H1 (cell line): Measurements from ENCODE around the gene URAD. TPM values are rescaled to one million over a fixed set of nuclear protein-coding genes. Genes with fewer than 3 reads are reported as not detected.

ENCODE experiments used
- CTCF ChIA-PET: fragments of 300-600 bp; sonication (Branson Sonifier 250); formaldehyde crosslinking; loops from one replicate; lab custom pipeline; 2021; ENCODE audit not compliant: partially characterized antibody; lab: Charles Lee
- POLR2A ChIA-PET: fragments of 300-600 bp; sonication (Branson Sonifier 250); formaldehyde crosslinking; loops from one replicate; lab custom pipeline; 2021; ENCODE audit warnings: inconsistent platforms; ENCODE audit not compliant: partially characterized antibody; lab: Charles Lee
- DNase-seq, 2 experiments: peaks; one replicate each; pipeline versions ENCODE4 v3.0.0 to v3.0.0-alpha.2; 2010 to 2022; ENCODE audit warnings: low spot score in 2 of 2, low read depth in 1 of 2, mixed read lengths in 1 of 2
- FAIRE-seq: peaks from 2 replicates; lab custom pipeline; 2011; peaks lifted over from hg19 to GRCh38; lab: Jason Lieb, UNC
- H2AFZ ChIP-seq: 2 replicates; pipeline ENCODE4 v1.8.1; 2012; ENCODE audit warnings: low read length, inconsistent platforms
- H2AK5ac ChIP-seq: 2 replicates; pipeline ENCODE4 v1.6.1; 2013; ENCODE audit warnings: low read depth, low read length
- H2BK120ac ChIP-seq: replicated peaks from 2 replicates; pipeline ENCODE3; 2013; ENCODE audit warnings: low read depth, low read length, inconsistent platforms
- H2BK12ac ChIP-seq: 2 replicates; pipeline ENCODE4 v1.6.1; 2013; ENCODE audit warnings: low read depth, low read length
- H2BK15ac ChIP-seq: 2 replicates; pipeline ENCODE4 v1.6.1; 2013; ENCODE audit warnings: low read length
- H2BK20ac ChIP-seq: 2 replicates; pipeline ENCODE4 v1.6.1; 2013; ENCODE audit warnings: low read length
- H2BK5ac ChIP-seq: 2 replicates; pipeline ENCODE4 v1.6.1; 2013; ENCODE audit warnings: low read depth, low read length
- H3K14ac ChIP-seq: 2 replicates; pipeline ENCODE4 v1.6.1; 2013; ENCODE audit warnings: inconsistent platforms; ENCODE audit not compliant: insufficient read length
- H3K18ac ChIP-seq: 2 replicates; pipeline ENCODE4 v1.6.1; 2013; ENCODE audit warnings: low read length; ENCODE audit errors: extremely low read depth
- H3K23ac ChIP-seq: 2 replicates; pipeline ENCODE4 v1.6.1; 2013; ENCODE audit warnings: inconsistent platforms; ENCODE audit not compliant: insufficient read length
- H3K23me2 ChIP-seq: 2 replicates; pipeline ENCODE4 v1.6.1; 2013; ENCODE audit warnings: low read depth, low read length
- H3K27ac ChIP-seq: 2 replicates; pipeline ENCODE4 v1.6.1; 2011; ENCODE audit warnings: low read depth, low read length, inconsistent platforms
- H3K27me3 ChIP-seq, 4 experiments: replicated peaks in 1 of 4; 1 replicate in 1 of 4; 2 replicates in 3 of 4; pipeline versions ENCODE4 v1.6.1 to v1.8.1; 2011 to 2013; ENCODE audit warnings: low read length in 3 of 4, mild to moderate bottlenecking in 3 of 4, inconsistent platforms in 2 of 4, mixed read lengths in 2 of 4, moderate library complexity in 1 of 4; ENCODE audit not compliant: control insufficient read depth in 3 of 4, insufficient read depth in 3 of 4; ENCODE audit errors: extremely low read depth in 1 of 4
- H3K36me3 ChIP-seq, 4 experiments: 2 replicates each; pipeline versions ENCODE4 v1.6.1 to v1.8.1; 2011 to 2013; ENCODE audit warnings: mild to moderate bottlenecking in 4 of 4, low read length in 3 of 4, moderate library complexity in 2 of 4, control low read depth in 1 of 4, inconsistent platforms in 1 of 4; ENCODE audit not compliant: insufficient read depth in 4 of 4, control insufficient read depth in 2 of 4
- H3K4ac ChIP-seq: replicated peaks from 2 replicates; pipeline ENCODE3; 2013; ENCODE audit warnings: low read length, low read depth, mixed read lengths, inconsistent platforms; ENCODE audit not compliant: insufficient read length
- H3K4me1 ChIP-seq, 4 experiments: replicated peaks in 1 of 4; 1 replicate in 1 of 4; 2 replicates in 3 of 4; pipeline versions ENCODE4 v1.6.1 to v1.8.1; 2011 to 2013; ENCODE audit warnings: low read length in 3 of 4, inconsistent platforms in 2 of 4, mixed read lengths in 1 of 4; ENCODE audit not compliant: insufficient read depth in 4 of 4, control insufficient read depth in 3 of 4
- H3K4me2 ChIP-seq, 2 experiments: 2 replicates each; pipeline versions ENCODE4 v1.6.1 to v1.8.1; 2011 to 2013; ENCODE audit warnings: low read depth in 2 of 2, low read length in 2 of 2, control low read depth in 1 of 2, inconsistent platforms in 1 of 2, mild to moderate bottlenecking in 1 of 2; ENCODE audit not compliant: insufficient read depth in 1 of 2
- H3K4me3 ChIP-seq, 4 experiments: fragments of 200-600, 300-600 bp in 1 of 4; sonication (generic), shearing (Covaris generic), sonication (Bioruptor Twin) in 1 of 4; 2 replicates each; pipeline versions ENCODE4 v1.5.1 to v1.8.1; 2011 to 2016; ENCODE audit warnings: low read length in 4 of 4, low read depth in 3 of 4, control low read depth in 2 of 4, inconsistent platforms in 2 of 4, mild to moderate bottlenecking in 2 of 4, mixed read lengths in 1 of 4, moderate library complexity in 1 of 4; ENCODE audit not compliant: insufficient read depth in 2 of 4; ENCODE audit errors: extremely low read depth in 1 of 4
- H3K56ac ChIP-seq: replicated peaks from 2 replicates; pipeline ENCODE3; 2013; ENCODE audit warnings: low read depth, mild to moderate bottlenecking, mixed read lengths, low read length, inconsistent platforms; ENCODE audit not compliant: insufficient read length
- H3K79me1 ChIP-seq: 2 replicates; pipeline ENCODE4 v1.6.1; 2013; ENCODE audit warnings: low read depth, low read length, control low read depth
- H3K79me2 ChIP-seq, 2 experiments: 2 replicates each; pipeline versions ENCODE4 v1.6.1 to v1.8.1; 2012 to 2013; ENCODE audit warnings: low read length in 2 of 2, mild to moderate bottlenecking in 2 of 2, inconsistent platforms in 1 of 2; ENCODE audit not compliant: insufficient read depth in 2 of 2, control insufficient read depth in 1 of 2
- H3K9ac ChIP-seq, 4 experiments: replicated peaks in 1 of 4; 1 replicate in 1 of 4; 2 replicates in 3 of 4; pipeline versions ENCODE4 v1.6.1 to v1.8.1; 2011 to 2013; ENCODE audit warnings: low read depth in 3 of 4, low read length in 3 of 4, control low read depth in 2 of 4, mild to moderate bottlenecking in 2 of 4, moderate library complexity in 2 of 4, inconsistent platforms in 1 of 4; ENCODE audit errors: extremely low read depth in 1 of 4
- H3K9me3 ChIP-seq, 2 experiments: 2 replicates each; pipeline versions ENCODE4 v1.6.1 to v1.8.1; 2012 to 2013; ENCODE audit warnings: mild to moderate bottlenecking in 2 of 2, moderate library complexity in 2 of 2, control low read depth in 1 of 2, inconsistent platforms in 1 of 2, low read depth in 1 of 2, low read length in 1 of 2, mixed read lengths in 1 of 2; ENCODE audit not compliant: insufficient read depth in 2 of 2
- H4K20me1 ChIP-seq, 2 experiments: replicated peaks in 1 of 2; 2 replicates each; pipeline versions ENCODE3 to v1.8.1; 2011 to 2013; ENCODE audit warnings: inconsistent platforms in 2 of 2, low read length in 2 of 2, mild to moderate bottlenecking in 1 of 2; ENCODE audit not compliant: insufficient read depth in 2 of 2, control insufficient read depth in 1 of 2
- H4K5ac ChIP-seq: 2 replicates; pipeline ENCODE4 v1.6.1; 2013; ENCODE audit warnings: low read length, low read depth, mixed read lengths, inconsistent platforms; ENCODE audit not compliant: insufficient read length
- H4K8ac ChIP-seq: 2 replicates; pipeline ENCODE4 v1.8.0; 2013; ENCODE audit warnings: mild to moderate bottlenecking, moderate library complexity, low read length, inconsistent platforms; ENCODE audit not compliant: insufficient read depth; ENCODE audit errors: extremely low read depth
- H4K91ac ChIP-seq: replicated peaks from 2 replicates; pipeline ENCODE3; 2013; ENCODE audit warnings: low read length, mixed read lengths, inconsistent platforms; ENCODE audit not compliant: insufficient read length
- EZH2 ChIP-seq: fragments of 200-600 bp; sonication (generic); IDR thresholded peaks from 2 replicates; pipeline ENCODE4 v1.7.1; 2012; ENCODE audit warnings: low read depth, mild to moderate bottlenecking, moderate library complexity, low read length, inconsistent platforms; ENCODE audit not compliant: severe bottlenecking
- RNF2 ChIP-seq: fragments of 200-900, 300-1000 bp; sonication (generic); IDR thresholded peaks from 2 replicates; pipeline ENCODE4 v1.7.1; 2016; ENCODE audit warnings: borderline replicate concordance, low read depth, mild to moderate bottlenecking, antibody characterized with exemption, low read length; ENCODE audit not compliant: poor library complexity, severe bottlenecking; ENCODE audit errors: missing control alignments
- SUZ12 ChIP-seq: fragments of 200-600 bp; sonication (generic); IDR thresholded peaks from 2 replicates; pipeline ENCODE4 v1.6.1; 2012; ENCODE audit warnings: mild to moderate bottlenecking, inconsistent platforms, low read length, moderate library complexity, mixed read lengths
- TAF7 ChIP-seq: optimal IDR thresholded peaks from 2 replicates; pipeline ENCODE3; 2011; ENCODE audit warnings: low read depth, mild to moderate bottlenecking, inconsistent platforms, low read length, moderate library complexity, borderline replicate concordance
- WGBS, 2 experiments: shearing (Covaris generic) in 1 of 2; methylation state at CpG; one replicate each; pipeline versions ENCODE4 v1.1.6 to v1.1.7; 2013 to 2015; ENCODE audit warnings: low lambda C conversion rate in 2 of 2, mixed read lengths in 2 of 2, inconsistent platforms in 1 of 2, low coverage in 1 of 2, missing lambda C conversion rate in 1 of 2; ENCODE audit not compliant: insufficient replicate concordance in 2 of 2, insufficient coverage in 1 of 2, insufficient read length in 1 of 2; ENCODE audit errors: extremely low coverage in 1 of 2, missing lambda C conversion rate in 1 of 2; 5-methylcytosine and 5-hydroxymethylcytosine counted together
- polyA plus RNA-seq, 7 experiments: library from polyadenylated mRNA; depleted of rRNA in 3 of 7; stranded (reverse) in 5 of 7; unstranded in 2 of 7; fragments of >200 nt in 5 of 7; fragments of 200-250 nt in 2 of 7; gene quantifications; 1 replicate in 5 of 7; 2 replicates in 1 of 7; 4 replicates in 1 of 7; pipeline versions ENCODE4 v1.2.1 to v1.2.3, GENCODE V29; 2011 to 2013; ENCODE audit warnings: missing spikeins in 2 of 7, mixed read lengths in 2 of 7
- total RNA-seq: library from RNA; stranded (reverse); fragmentation: NEBNext Ultra II Directional; extraction: Animal tissue kit (Norgen Biotek cat#: 25700); gene quantifications from 2 replicates; pipeline ENCODE4 v1.2.1, GENCODE V29; 2021

Gene URAD
- total and polyA plus RNA-seq, 2 of the 8 experiments (the other 6 are each of a cell fraction or from before 2014, with no cell fraction given): not detected

GRCh38 chr13:27928805-27929753 is 59.4 kb downstream of the URAD start:
- CTCF ChIA-PET: interaction anchor here (0.6 to 3.9 kb wide), 9 partner anchors 13 to 570 kb away, joined by 3 to 22 read pairs (median 4); no protein-coding TSS in a partner anchor

More at GRCh38 chr13:27928805-27929753, 59.4 kb downstream of the URAD start:
- Histone ChIP-seq H3K27ac (no peak overlapping the region), H2BK20ac (no peak overlapping the region), H2BK15ac (no peak overlapping the region), H4K20me1 (peaks cover 19 to 38% of the 10 kb centered on the region in 2 experiments), H3K79me2 (no peaks in the 10 kb centered on the region), H3K79me1 (no peaks in the 10 kb centered on the region), H3K4me1 (peaks cover 0 to 13% (median 9%) of the 10 kb centered on the region in 4 experiments; a peak in 4 of 7 replicates), H3K18ac (no peak overlapping the region), H3K4ac (no peak overlapping the region), H3K9ac (no peak overlapping the region), H3K23ac (no peak overlapping the region), H2AK5ac (no peak overlapping the region), H2BK5ac (no peak overlapping the region), H4K91ac (no peak overlapping the region), H4K5ac (no peak overlapping the region)
- FAIRE-seq: no peak
- TF ChIP-seq TAF7 (no peak), SUZ12 (peak; percentile 93), EZH2 (peak; percentile 97), RNF2 (peak; percentile 88)
- TF ChIP-seq, all 59 proteins: peak for 3
- no peak overlapping the region for H3K56ac ChIP-seq
- peaks cover 79 to 99% (median 92%) of the 10 kb centered on the region in 4 experiments for H3K27me3 ChIP-seq
- WGBS, 2 experiments: 14% methylated on average over 48 of the region's 48 CpGs; no CpG with 5 or more reads in 1 of the 2 experiments
- no peak overlapping the region; the same call in 1 of the 2 replicates for H2BK12ac ChIP-seq
- H3K36me3 ChIP-seq: peaks cover 0 to 8% (median 0%) of the 10 kb centered on the region in 4 experiments; a peak in 1 of 8 replicates
- POLR2A ChIA-PET: interaction anchor here (0.6 kb wide), 1 partner anchor 30 kb away, joined by 3 read pairs; no protein-coding TSS in a partner anchor
- H3K4me2 ChIP-seq: peak overlapping the region; percentile 30 to 60
- H2AFZ ChIP-seq: no peak overlapping the region
- H3K23me2 ChIP-seq: no peaks in the 10 kb centered on the region
- no peak overlapping the region for H2BK120ac ChIP-seq
- H4K8ac ChIP-seq: no peak overlapping the region
- no peaks in the 10 kb centered on the region for H3K9me3 ChIP-seq
- peak in 1 of 2 experiments; percentile 61 for DNase-seq
- peak overlapping the region in 1 of 4 experiments; percentile 16; a peak in 1 of 8 replicates for H3K4me3 ChIP-seq
- no peak overlapping the region for H3K14ac ChIP-seq
